ENCODE data around the gene CORIN.
"Not testable (repeated sequence)": the region's sequence is repeated elsewhere in the genome, so short reads cannot be mapped to it uniquely, and the experiment has no call there.

Gene CORIN

GRCh38 chr4:47553329-47554125 is 284.3 kb downstream of the CORIN start:
- no peak for DNase-seq

- no peak for DNase-seq
Measured at GRCh38 chr4:47551682-47552081, 286.2 kb downstream of the CORIN start.

- no peak for DNase-seq
Measured at GRCh38 chr4:47550899-47551548, 286.8 kb downstream of the CORIN start.

- not testable (repeated sequence) for DNase-seq
Measured at GRCh38 chr4:47550357-47550756, 287.5 kb downstream of the CORIN start.

Measured in 8988T (cell line).